Karpas-422 (cell line): ENCODE results near the gene FAM151A. TPM values are rescaled to one million over a fixed set of nuclear protein-coding genes. Genes with fewer than 3 reads are reported as not detected.

ENCODE experiments used
- DNase-seq: peaks from one replicate; pipeline ENCODE4 v3.0.0-alpha.2; 2015
- H2AFZ ChIP-seq: fragments of 200-600 bp; sonication (generic); 2 replicates; pipeline ENCODE4 v1.6.1; 2014; ENCODE audit warnings: antibody characterized with exemption, low read length, mixed read lengths
- H3K27ac ChIP-seq: fragments of 200-600 bp; sonication (generic); 2 replicates; pipeline ENCODE4 v1.5.1; 2014; ENCODE audit warnings: mild to moderate bottlenecking, low read length, moderate library complexity
- H3K27me3 ChIP-seq: fragments of 200-600 bp; sonication (generic); 2 replicates; pipeline ENCODE4 v1.6.1; 2014; ENCODE audit warnings: low read length, mixed read lengths
- H3K36me3 ChIP-seq: fragments of 200-600 bp; sonication (generic); 2 replicates; pipeline ENCODE4 v1.6.1; 2014; ENCODE audit warnings: low read length, mixed read lengths; ENCODE audit not compliant: insufficient read depth
- H3K4me1 ChIP-seq: fragments of 200-600 bp; sonication (generic); 2 replicates; pipeline ENCODE4 v1.6.1; 2014; ENCODE audit warnings: mild to moderate bottlenecking, low read length, mixed read lengths
- H3K4me2 ChIP-seq: fragments of 200-600 bp; sonication (generic); 2 replicates; pipeline ENCODE4 v1.6.1; 2014; ENCODE audit warnings: low read length, low read depth, mild to moderate bottlenecking; ENCODE audit not compliant: poor library complexity, severe bottlenecking
- H3K4me3 ChIP-seq: fragments of 200-600 bp; sonication (generic); 2 replicates; pipeline ENCODE4 v1.5.1; 2014; ENCODE audit warnings: mild to moderate bottlenecking, antibody characterized with exemption, low read length, mixed read lengths
- H3K79me2 ChIP-seq: fragments of 200-600 bp; sonication (generic); 2 replicates; pipeline ENCODE4 v1.6.1; 2014; ENCODE audit warnings: mild to moderate bottlenecking, low read length, mixed read lengths
- H3K9ac ChIP-seq: fragments of 200-600 bp; sonication (generic); 2 replicates; pipeline ENCODE4 v1.6.0; 2014; ENCODE audit warnings: low read length
- H3K9me2 ChIP-seq: fragments of 200-600 bp; sonication (generic), shearing (Covaris generic); replicated peaks from 2 replicates; pipeline ENCODE4 v1.6.0; 2014; ENCODE audit warnings: mild to moderate bottlenecking, low read length, moderate library complexity; ENCODE audit not compliant: insufficient read depth
- H3K9me3 ChIP-seq: fragments of 300-700, 200-600 bp; sonication (generic); 2 replicates; pipeline ENCODE4 v1.6.1; 2014; ENCODE audit warnings: low read length, mixed read lengths
- H4K20me1 ChIP-seq: fragments of 200-600 bp; sonication (generic); 2 replicates; pipeline ENCODE4 v1.6.1; 2014; ENCODE audit warnings: mild to moderate bottlenecking, antibody characterized with exemption, low read length, low read depth; ENCODE audit not compliant: insufficient read depth
- total RNA-seq: library from RNA; depleted of rRNA; stranded (reverse); fragments of >200 nt; shearing (Covaris generic); gene quantifications from 2 replicates; pipeline ENCODE4 v1.2.3, GENCODE V29; 2014; ENCODE audit warnings: low replicate concordance

Gene FAM151A
- total RNA-seq, 1 experiment from 2014 or later = not detected

DNA sequence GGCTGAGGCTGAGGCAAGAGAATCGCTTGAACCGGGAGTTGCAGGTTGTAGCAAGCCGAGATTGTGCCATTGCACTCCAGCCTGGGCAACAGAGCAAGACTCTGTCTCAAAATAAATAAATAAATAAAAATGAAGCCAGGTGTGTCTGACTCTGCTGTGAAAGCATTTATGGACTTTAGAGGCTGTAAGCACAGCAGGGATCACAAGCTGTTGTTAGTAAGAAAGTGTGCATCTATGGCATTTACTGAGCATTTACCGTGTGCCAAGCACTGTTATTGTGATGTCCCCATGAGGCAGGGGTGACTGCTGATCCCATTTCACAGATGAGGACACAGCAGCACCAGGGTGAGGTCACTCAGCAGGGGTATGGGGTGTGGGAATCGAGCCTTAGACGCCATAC, 20.1 kb downstream of the FAM151A start:
- H4K20me1 ChIP-seq = no peaks in the 10 kb centered on the region
- no peak overlapping the region for H3K27ac ChIP-seq
- no peaks in the 10 kb centered on the region for H3K79me2 ChIP-seq
- no peak for DNase-seq
- H3K9ac ChIP-seq = no peak overlapping the region
- no peak overlapping the region for H3K4me2 ChIP-seq
- H2AFZ ChIP-seq = no peak overlapping the region
- H3K4me1 ChIP-seq = no peaks in the 10 kb centered on the region
- no peaks in the 10 kb centered on the region for H3K9me3 ChIP-seq
- H3K27me3 ChIP-seq = no peaks in the 10 kb centered on the region
- H3K4me3 ChIP-seq = no peak overlapping the region
- no peaks in the 10 kb centered on the region for H3K9me2 ChIP-seq
- no peaks in the 10 kb centered on the region for H3K36me3 ChIP-seq

DNA sequence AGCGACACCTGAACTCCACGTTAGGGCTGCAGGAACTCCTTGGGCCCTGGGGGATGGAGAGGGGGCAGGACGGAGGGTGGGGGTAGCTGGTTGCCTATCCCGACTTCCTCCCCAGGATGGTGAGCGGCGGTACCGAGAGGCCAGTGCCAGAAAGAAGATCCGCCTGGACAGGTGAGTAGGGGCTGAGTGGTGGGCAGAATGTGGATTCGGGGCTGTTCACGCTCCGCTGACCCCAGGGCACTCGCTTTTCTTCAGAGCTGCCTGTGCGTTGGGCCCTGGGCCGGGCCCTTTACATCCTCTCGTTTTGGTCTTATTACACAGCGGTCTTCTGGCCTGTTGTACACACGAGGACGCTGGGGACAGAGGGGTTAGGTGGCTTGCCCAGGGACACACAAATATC, 20.8 kb downstream of the FAM151A start:
- no peak overlapping the region for H3K4me3 ChIP-seq
- no peaks in the 10 kb centered on the region for H3K9me3 ChIP-seq
- H3K4me2 ChIP-seq = no peak overlapping the region
- H3K79me2 ChIP-seq = no peaks in the 10 kb centered on the region
- H3K27ac ChIP-seq = no peak overlapping the region
- no peak overlapping the region for H2AFZ ChIP-seq
- no peaks in the 10 kb centered on the region for H4K20me1 ChIP-seq
- H3K9ac ChIP-seq = no peak overlapping the region
- no peaks in the 10 kb centered on the region for H3K4me1 ChIP-seq
- H3K27me3 ChIP-seq = no peaks in the 10 kb centered on the region
- no peaks in the 10 kb centered on the region for H3K9me2 ChIP-seq
- DNase-seq = no peak
- H3K36me3 ChIP-seq = no peaks in the 10 kb centered on the region

DNA sequence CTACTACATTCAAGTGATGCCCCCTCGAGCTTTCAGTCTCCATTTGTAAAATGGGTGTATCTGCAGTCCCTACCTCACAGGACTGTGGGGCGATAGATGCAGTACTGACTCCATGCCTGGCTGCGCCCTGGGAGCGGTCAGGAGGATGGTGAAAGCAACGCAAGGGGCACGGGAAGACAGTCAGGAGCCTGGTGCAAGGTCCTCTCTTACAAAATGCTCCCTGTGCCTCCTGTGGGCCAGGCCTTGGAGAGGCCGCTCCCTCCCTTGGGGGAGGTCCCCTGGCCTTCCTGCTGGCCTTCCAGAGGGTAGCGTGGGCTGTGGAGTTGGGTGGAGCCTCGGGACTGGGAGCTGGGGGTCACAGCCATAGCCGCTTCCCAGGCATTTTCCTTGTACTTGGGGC, 21.6 kb downstream of the FAM151A start:
- Histone ChIP-seq H3K9ac (no peak overlapping the region), H3K9me2 (no peaks in the 10 kb centered on the region), H4K20me1 (no peaks in the 10 kb centered on the region)

DNA sequence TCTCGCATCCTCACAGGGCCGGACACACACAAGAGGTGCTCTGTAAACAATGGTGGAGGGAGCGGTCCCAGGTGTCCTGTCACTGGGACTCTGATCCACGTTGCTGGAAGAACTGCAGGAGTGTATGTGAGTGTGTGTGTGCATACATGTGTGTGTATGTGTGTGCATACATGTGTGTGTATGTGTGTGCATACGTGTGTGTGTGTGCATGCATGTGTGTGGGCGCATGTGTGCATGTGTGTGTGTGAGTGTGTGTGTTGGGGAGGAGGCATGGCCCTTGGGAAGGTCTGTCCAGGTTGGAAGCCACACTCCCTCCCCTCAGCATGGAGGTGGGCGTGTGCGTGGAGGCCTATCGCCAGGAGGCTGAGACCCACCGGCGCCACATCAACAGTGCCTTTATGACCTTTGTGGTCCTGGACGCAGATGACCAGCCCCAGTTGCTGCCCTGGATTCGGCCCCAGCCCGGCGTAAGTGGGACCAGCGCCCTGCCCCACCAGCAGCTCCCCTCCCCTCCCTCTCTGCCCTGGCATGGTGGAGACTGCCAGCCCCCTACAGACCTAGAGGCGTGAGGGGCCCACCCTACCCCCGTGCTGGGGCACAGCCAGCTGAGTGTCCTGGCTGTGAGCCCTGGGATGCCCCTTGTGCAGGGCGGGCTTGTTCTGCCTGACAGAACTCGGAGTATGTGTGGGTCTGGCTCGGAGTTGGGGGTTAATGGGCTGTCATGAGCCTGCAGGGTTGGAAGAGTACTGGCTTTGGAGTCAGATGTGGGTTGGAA, 22.2 kb downstream of the FAM151A start:
- no peak overlapping the region for H3K4me3 ChIP-seq
- DNase-seq = no peak

More for the DNA sequence above, 21.6 kb downstream of the FAM151A start:
- no peaks in the 10 kb centered on the region for H3K27me3 ChIP-seq
- no peak for DNase-seq
- H3K27ac ChIP-seq = no peak overlapping the region
- H3K4me1 ChIP-seq = no peaks in the 10 kb centered on the region
- H3K9me3 ChIP-seq = no peaks in the 10 kb centered on the region
- H2AFZ ChIP-seq = no peak overlapping the region
- H3K36me3 ChIP-seq = no peaks in the 10 kb centered on the region
- no peak overlapping the region for H3K4me3 ChIP-seq
- no peak overlapping the region for H3K4me2 ChIP-seq
- H3K79me2 ChIP-seq = no peaks in the 10 kb centered on the region

DNA sequence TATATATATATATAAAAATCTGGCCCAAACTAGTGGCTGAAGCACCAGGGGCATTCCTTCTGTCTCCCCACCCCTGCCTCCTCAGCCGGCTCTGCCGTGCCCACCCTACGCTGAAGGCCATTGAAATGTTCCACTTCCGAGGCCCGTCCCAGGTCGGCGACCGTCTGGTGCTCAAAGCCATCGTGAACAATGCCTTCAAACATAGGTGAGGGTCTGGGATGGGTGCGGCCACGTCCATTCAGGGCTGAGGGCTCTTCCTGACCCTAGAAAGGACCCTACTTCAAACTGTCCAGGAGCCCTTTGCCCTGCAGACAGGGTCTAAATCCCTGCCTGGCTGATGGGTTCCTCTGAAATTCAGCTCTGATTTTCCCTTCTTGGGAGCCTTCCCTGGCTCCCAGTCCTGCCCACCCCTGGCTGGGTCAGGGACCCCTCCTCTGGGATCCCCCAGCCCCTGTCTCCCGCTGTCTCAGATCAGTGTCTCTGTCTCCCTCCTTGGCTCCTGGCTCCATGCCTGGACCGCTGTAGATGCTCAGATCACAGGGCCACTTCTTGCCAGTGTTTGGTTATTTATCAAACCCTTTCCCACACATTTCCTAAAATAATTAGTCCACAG, 24.0 kb downstream of the FAM151A start:
- no peaks in the 10 kb centered on the region for H4K20me1 ChIP-seq
- H3K79me2 ChIP-seq = no peaks in the 10 kb centered on the region
- no peaks in the 10 kb centered on the region for H3K9me2 ChIP-seq
- H3K4me3 ChIP-seq = no peak overlapping the region
- H3K9me3 ChIP-seq = no peaks in the 10 kb centered on the region
- no peak for DNase-seq
- H3K27me3 ChIP-seq = no peaks in the 10 kb centered on the region
- no peaks in the 10 kb centered on the region for H3K36me3 ChIP-seq
- no peak overlapping the region for H2AFZ ChIP-seq
- H3K4me2 ChIP-seq = no peak overlapping the region
- H3K9ac ChIP-seq = no peak overlapping the region
- no peaks in the 10 kb centered on the region for H3K4me1 ChIP-seq
- H3K27ac ChIP-seq = no peak overlapping the region

More for the DNA sequence above, 22.2 kb downstream of the FAM151A start:
- no peaks in the 10 kb centered on the region for H3K9me2 ChIP-seq
- no peaks in the 10 kb centered on the region for H3K79me2 ChIP-seq
- H3K27me3 ChIP-seq = no peaks in the 10 kb centered on the region
- no peak overlapping the region for H3K9ac ChIP-seq
- H3K4me2 ChIP-seq = no peak overlapping the region
- no peak overlapping the region for H3K27ac ChIP-seq
- no peaks in the 10 kb centered on the region for H3K36me3 ChIP-seq
- no peaks in the 10 kb centered on the region for H3K9me3 ChIP-seq
- H4K20me1 ChIP-seq = no peaks in the 10 kb centered on the region
- no peak overlapping the region for H2AFZ ChIP-seq
- no peaks in the 10 kb centered on the region for H3K4me1 ChIP-seq

DNA sequence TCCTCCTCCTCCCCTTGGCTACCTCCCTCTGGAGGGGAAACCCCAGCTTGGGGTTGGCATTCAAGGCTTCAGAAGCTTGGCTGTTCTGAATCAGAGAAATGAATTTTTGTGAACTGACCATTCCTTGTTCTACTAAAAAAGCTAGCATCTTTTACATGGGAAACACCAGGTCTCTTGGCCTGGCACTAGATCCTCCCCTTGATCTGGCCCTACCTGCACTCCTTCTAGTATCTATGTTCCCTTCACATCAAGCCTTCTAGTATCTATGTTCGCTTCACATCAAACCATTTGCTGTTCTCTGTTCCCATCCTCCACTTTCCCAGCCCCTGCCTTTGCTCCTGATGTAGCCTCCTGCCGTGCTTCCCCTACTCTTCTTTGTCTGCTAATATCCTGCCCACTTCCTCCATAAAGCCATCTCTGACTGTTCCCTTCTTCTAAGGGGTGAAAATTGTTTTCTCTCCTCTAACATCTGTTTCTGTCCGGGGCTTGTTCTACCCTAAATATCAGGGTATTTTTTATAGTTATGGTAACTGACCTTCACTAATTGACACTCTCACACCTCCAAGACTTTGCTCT, 25.8 kb downstream of the FAM151A start:
- no peak overlapping the region for H3K27ac ChIP-seq

DNA sequence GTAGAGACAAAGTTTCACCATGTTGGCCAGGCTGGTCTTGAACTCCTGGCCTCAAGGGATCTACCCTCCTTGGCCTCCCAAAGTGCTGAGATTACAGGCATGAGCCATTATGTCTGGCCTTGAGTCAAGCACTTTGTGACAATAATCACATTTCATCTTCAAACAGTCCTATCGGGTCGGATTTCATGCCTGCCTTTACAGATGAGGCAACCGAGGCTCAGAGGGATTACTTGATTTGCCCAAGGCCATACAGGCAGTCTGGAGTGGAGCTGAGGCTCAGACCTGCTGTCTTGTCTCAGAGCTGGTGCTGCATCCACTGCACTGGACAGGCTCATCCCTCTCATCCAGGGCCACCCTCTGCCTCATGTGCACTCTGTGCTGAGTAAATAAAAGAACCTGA, 26.6 kb downstream of the FAM151A start:
- H2AFZ ChIP-seq = no peak overlapping the region
- DNase-seq = no peak
- no peaks in the 10 kb centered on the region for H3K36me3 ChIP-seq
- H3K4me1 ChIP-seq = no peaks in the 10 kb centered on the region
- no peak overlapping the region for H3K4me2 ChIP-seq
- H3K9me2 ChIP-seq = no peaks in the 10 kb centered on the region
- no peaks in the 10 kb centered on the region for H4K20me1 ChIP-seq
- no peak overlapping the region for H3K4me3 ChIP-seq
- H3K27me3 ChIP-seq = no peaks in the 10 kb centered on the region
- no peaks in the 10 kb centered on the region for H3K9me3 ChIP-seq
- no peak overlapping the region for H3K27ac ChIP-seq
- no peak overlapping the region for H3K9ac ChIP-seq
- H3K79me2 ChIP-seq = no peaks in the 10 kb centered on the region

More for the DNA sequence above, 25.8 kb downstream of the FAM151A start:
- DNase-seq = no peak
- Histone ChIP-seq H3K9me2 (no peaks in the 10 kb centered on the region), H3K27me3 (no peaks in the 10 kb centered on the region), H3K4me3 (no peak overlapping the region), H3K4me2 (no peak overlapping the region), H4K20me1 (no peaks in the 10 kb centered on the region), H3K4me1 (no peaks in the 10 kb centered on the region), H3K9ac (no peak overlapping the region), H3K9me3 (no peaks in the 10 kb centered on the region), H2AFZ (no peak overlapping the region), H3K79me2 (no peaks in the 10 kb centered on the region), H3K36me3 (no peaks in the 10 kb centered on the region)

DNA sequence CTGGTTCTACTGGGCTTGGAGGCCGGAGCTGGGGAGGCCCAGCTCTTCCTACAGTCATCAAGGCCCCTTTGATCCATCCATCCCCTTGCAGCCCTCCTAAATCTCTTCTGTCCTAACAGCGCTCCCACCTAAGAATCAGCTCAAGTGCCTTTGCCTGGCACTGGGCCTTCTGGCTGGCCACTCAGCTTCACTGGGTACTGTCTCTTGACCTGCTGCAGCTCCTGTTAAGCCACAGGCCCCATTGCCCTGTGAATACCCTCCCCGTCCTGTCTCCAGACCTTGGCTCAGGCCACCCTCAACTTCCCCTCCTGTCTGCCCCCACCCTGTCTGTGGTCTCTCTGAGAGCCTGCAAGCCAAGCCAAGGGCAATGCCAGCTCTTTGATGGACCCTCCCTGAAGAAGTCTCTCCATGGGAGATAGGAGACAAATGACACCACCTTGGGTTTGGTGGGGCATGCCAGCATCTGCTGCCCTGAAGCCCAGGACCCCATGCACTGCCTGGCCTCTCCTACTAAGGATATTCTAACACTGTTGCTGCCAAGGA, 27.3 kb downstream of the FAM151A start:
- no peak overlapping the region for H3K4me2 ChIP-seq
- no peak overlapping the region for H2AFZ ChIP-seq
- no peaks in the 10 kb centered on the region for H3K36me3 ChIP-seq
- H3K9me3 ChIP-seq = no peaks in the 10 kb centered on the region
- H4K20me1 ChIP-seq = no peaks in the 10 kb centered on the region
- DNase-seq = no peak
- no peaks in the 10 kb centered on the region for H3K27me3 ChIP-seq
- no peak overlapping the region for H3K4me3 ChIP-seq
- no peaks in the 10 kb centered on the region for H3K4me1 ChIP-seq
- no peaks in the 10 kb centered on the region for H3K9me2 ChIP-seq
- no peak overlapping the region for H3K27ac ChIP-seq
- no peaks in the 10 kb centered on the region for H3K79me2 ChIP-seq
- H3K9ac ChIP-seq = no peak overlapping the region
